K562 (cell line): ENCODE results near the gene NEURL1B.

ENCODE experiments used
- EZH2 ChIP-seq: IDR thresholded peaks from 2 replicates; pipeline ENCODE4 v1.6.1; 2012; ENCODE audit warnings: low read depth, mild to moderate bottlenecking, inconsistent platforms, low read length, borderline replicate concordance
- LARP7 ChIP-seq: fragments of 450-650 bp; IDR thresholded peaks from 2 replicates; pipeline ENCODE4 v1.6.1; 2016
- POLR2A ChIP-seq: fragments of 450-650 bp; conservative IDR thresholded peaks from 2 replicates; pipeline ENCODE4 v1.6.1; 2016
- POLR3G ChIP-seq: IDR thresholded peaks from 2 replicates; pipeline ENCODE4 v1.6.1; 2011; ENCODE audit not compliant: insufficient read length, insufficient replicate concordance; ENCODE audit errors: extremely low read depth
- SMARCC2 ChIP-seq: fragments of 450-650 bp; IDR thresholded peaks from 2 replicates; pipeline ENCODE4 v1.6.1; 2017; ENCODE audit warnings: antibody characterized with exemption, moderate library complexity, mild to moderate bottlenecking, low read depth
- TAF1 ChIP-seq: IDR thresholded peaks from 2 replicates; pipeline ENCODE4 v1.6.1; 2011; ENCODE audit warnings: mild to moderate bottlenecking, low read length, moderate library complexity; ENCODE audit not compliant: insufficient read depth, control insufficient read depth, severe bottlenecking; ENCODE audit errors: extremely low read depth
- ZKSCAN1 ChIP-seq: fragments of 150-350 bp; IDR thresholded peaks from 2 replicates; pipeline ENCODE4 v1.6.1; 2016; ENCODE audit warnings: low read depth, low read length
- ZNF584 ChIP-seq: fragments of 200-800 bp; sonication (Bioruptor generic); IDR thresholded peaks from 2 replicates; pipeline ENCODE4 v1.6.1; 2016; ENCODE audit warnings: low read depth, mild to moderate bottlenecking, missing genetic modification characterization, missing compliant biosample characterization
- ZNF830 ChIP-seq: fragments of 250-450 bp; sonication (Bioruptor Pico); IDR thresholded peaks from 2 replicates; pipeline ENCODE4 v1.5.0; 2021; ENCODE audit warnings: mild to moderate bottlenecking
- TF ChIP-seq, protein P1 (sequence below): sonication (generic); formaldehyde crosslinking; IDR thresholded peaks from 2 replicates; pipeline ENCODE4 v1.8.1; 2023; ENCODE audit warnings: mild to moderate bottlenecking, missing genetic modification reagents, moderate library complexity
- TF ChIP-seq, protein P2 (sequence below), 3 experiments: IDR thresholded peaks in 2 of 3; conservative IDR thresholded peaks in 1 of 3; 2 replicates each; pipeline ENCODE4 v1.5.1; 2011 to 2012; ENCODE audit warnings: low read length in 3 of 3, mild to moderate bottlenecking in 3 of 3, control low read depth in 2 of 3, improper control_type of control experiment in 1 of 3, inconsistent platforms in 1 of 3, low read depth in 1 of 3, mixed read lengths in 1 of 3, moderate library complexity in 1 of 3; ENCODE audit not compliant: insufficient read depth in 2 of 3
- TF ChIP-seq, protein P3 (sequence below): sonication (generic); formaldehyde crosslinking; IDR thresholded peaks from 2 replicates; pipeline ENCODE4 v1.8.1; 2022; ENCODE audit warnings: missing genetic modification reagents
- TF ChIP-seq, protein P4 (sequence below), 2 experiments: fragments of 450-650 bp; IDR thresholded peaks; 2 replicates each; pipeline ENCODE4 v1.6.1; 2016; ENCODE audit warnings: mild to moderate bottlenecking in 2 of 2, borderline replicate concordance in 1 of 2, low read depth in 1 of 2, moderate library complexity in 1 of 2

DNA sequence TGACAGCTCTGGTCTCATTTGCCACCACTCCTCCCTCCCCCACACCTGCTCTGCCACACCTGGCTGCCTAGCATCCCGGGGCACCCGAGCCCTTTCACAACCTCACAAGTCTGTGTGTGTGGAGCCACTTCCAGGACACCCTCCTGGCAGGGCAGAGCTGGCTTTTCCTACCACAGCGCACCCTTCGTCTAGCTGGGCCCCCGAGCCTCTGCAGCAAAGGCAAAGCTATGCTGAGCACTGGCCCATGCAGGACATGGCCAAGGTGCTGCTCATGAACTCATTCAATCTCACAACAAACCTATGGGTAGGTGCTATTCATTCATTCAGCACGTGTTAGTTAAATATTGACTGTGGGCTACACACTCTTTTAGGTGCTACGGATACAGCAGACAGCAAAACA is 86.5 kb downstream of the NEURL1B start:
- no peak for TF ChIP-seq TAF1
- TF ChIP-seq, protein P1, sequence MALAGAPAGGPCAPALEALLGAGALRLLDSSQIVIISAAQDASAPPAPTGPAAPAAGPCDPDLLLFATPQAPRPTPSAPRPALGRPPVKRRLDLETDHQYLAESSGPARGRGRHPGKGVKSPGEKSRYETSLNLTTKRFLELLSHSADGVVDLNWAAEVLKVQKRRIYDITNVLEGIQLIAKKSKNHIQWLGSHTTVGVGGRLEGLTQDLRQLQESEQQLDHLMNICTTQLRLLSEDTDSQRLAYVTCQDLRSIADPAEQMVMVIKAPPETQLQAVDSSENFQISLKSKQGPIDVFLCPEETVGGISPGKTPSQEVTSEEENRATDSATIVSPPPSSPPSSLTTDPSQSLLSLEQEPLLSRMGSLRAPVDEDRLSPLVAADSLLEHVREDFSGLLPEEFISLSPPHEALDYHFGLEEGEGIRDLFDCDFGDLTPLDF (CRISPR knock-in tag), result no peak
- no peak for TF ChIP-seq SMARCC2
- TF ChIP-seq, protein P2, sequence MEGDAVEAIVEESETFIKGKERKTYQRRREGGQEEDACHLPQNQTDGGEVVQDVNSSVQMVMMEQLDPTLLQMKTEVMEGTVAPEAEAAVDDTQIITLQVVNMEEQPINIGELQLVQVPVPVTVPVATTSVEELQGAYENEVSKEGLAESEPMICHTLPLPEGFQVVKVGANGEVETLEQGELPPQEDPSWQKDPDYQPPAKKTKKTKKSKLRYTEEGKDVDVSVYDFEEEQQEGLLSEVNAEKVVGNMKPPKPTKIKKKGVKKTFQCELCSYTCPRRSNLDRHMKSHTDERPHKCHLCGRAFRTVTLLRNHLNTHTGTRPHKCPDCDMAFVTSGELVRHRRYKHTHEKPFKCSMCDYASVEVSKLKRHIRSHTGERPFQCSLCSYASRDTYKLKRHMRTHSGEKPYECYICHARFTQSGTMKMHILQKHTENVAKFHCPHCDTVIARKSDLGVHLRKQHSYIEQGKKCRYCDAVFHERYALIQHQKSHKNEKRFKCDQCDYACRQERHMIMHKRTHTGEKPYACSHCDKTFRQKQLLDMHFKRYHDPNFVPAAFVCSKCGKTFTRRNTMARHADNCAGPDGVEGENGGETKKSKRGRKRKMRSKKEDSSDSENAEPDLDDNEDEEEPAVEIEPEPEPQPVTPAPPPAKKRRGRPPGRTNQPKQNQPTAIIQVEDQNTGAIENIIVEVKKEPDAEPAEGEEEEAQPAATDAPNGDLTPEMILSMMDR (IDR thresholded peaks at IDR 0.05 in 2 of 3, conservative IDR thresholded peaks at IDR 0.05 in 1 of 3; ENCODE audit: insufficient read depth in 2 of 3, low read depth in 1 of 3, low read length in 3 of 3), result no peak
- TF ChIP-seq ZNF830 (CRISPR knock-in tag), result no peak
- no peak for TF ChIP-seq POLR3G
- TF ChIP-seq POLR2A, result no peak
- no peak for TF ChIP-seq ZKSCAN1
- TF ChIP-seq, protein P3, sequence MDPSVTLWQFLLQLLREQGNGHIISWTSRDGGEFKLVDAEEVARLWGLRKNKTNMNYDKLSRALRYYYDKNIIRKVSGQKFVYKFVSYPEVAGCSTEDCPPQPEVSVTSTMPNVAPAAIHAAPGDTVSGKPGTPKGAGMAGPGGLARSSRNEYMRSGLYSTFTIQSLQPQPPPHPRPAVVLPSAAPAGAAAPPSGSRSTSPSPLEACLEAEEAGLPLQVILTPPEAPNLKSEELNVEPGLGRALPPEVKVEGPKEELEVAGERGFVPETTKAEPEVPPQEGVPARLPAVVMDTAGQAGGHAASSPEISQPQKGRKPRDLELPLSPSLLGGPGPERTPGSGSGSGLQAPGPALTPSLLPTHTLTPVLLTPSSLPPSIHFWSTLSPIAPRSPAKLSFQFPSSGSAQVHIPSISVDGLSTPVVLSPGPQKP (CRISPR knock-in tag), result no peak
- TF ChIP-seq EZH2, result no peak
- TF ChIP-seq, protein P4, sequence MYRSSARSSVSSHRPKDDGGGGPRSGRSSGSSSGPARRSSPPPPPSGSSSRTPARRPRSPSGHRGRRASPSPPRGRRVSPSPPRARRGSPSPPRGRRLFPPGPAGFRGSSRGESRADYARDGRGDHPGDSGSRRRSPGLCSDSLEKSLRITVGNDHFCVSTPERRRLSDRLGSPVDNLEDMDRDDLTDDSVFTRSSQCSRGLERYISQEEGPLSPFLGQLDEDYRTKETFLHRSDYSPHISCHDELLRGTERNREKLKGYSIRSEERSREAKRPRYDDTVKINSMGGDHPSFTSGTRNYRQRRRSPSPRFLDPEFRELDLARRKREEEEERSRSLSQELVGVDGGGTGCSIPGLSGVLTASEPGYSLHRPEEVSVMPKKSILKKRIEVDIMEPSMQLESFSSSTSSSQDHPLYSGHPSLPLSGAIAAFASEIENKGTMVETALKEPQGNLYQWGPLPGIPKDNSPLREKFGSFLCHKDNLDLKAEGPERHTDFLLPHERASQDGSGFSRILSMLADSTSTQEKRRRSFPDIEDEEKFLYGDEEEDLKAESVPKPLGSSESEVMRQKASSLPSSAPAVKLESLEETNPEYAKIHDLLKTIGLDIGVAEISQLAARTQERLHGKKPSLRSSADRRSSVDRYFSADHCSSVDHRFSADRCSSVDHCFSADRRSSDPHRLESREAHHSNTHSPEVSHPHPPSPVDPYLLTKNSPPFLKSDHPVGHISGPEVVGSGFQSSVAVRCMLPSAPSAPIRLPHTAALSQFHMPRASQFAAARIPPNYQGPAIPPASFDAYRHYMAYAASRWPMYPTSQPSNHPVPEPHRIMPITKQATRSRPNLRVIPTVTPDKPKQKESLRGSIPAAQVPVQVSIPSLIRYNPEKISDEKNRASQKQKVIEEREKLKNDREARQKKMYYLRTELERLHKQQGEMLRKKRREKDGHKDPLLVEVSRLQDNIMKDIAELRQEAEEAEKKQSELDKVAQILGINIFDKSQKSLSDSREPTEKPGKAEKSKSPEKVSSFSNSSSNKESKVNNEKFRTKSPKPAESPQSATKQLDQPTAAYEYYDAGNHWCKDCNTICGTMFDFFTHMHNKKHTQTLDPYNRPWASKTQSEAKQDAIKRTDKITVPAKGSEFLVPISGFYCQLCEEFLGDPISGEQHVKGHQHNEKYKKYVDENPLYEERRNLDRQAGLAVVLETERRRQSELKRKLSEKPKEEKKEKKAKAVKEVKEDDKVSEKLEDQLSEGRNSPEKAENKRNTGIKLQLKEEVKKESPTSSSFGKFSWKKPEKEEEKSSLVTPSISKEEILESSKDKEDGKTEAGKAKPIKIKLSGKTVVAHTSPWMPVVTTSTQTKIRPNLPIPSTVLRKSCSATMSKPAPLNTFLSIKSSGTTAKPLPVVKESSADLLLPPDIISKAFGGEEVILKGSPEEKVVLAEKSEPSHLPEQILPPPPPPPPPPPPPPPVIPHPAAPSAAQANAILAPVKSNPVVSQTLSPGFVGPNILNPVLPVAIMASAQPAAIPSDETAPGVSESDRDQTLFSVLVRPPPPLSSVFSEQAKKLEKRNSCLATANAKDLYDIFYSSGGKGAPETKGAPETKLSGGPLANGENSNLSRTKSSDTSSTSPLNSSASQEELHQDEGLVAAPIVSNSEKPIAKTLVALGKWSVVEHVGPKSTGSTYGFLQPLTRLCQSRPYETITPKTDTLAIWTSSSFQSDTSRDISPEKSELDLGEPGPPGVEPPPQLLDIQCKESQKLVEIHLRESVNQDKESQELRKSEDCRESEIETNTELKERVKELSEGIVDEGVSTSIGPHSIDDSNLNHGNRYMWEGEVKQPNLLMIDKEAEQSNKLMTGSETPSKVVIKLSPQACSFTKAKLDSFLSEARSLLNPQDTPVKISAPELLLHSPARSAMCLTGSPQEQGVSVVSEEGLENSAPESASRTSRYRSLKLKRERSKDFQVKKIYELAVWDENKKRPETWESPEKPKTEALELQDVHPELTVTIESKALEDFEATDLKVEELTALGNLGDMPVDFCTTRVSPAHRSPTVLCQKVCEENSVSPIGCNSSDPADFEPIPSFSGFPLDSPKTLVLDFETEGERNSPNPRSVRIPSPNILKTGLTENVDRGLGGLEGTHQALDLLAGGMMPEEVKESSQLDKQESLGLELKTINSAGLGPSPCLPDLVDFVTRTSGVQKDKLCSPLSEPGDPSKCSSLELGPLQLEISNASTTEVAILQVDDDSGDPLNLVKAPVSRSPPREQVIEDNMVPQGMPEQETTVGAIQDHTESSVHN (IDR thresholded peaks at IDR 0.05; ENCODE audit: borderline replicate concordance in 1 of 2, low read depth in 1 of 2), result no peak
- TF ChIP-seq LARP7, result no peak
- TF ChIP-seq ZNF584 (CRISPR knock-in tag), result no peak
